Stimulated activated CD8-positive, alpha-beta memory T cell treated with anti-CD3 and anti-CD28 coated beads, Interleukin-12 subunit alpha, Interleukin-12 subunit beta, amount 100 ng/mL, for 24 hours (primary cell): ENCODE data around the gene GLOD4.

Experiments
- DNase-seq: peaks from one replicate; pipeline ENCODE4 v3.0.0-alpha.2; 2020; ENCODE audit errors: extremely low read depth

GLOD4 gene

DNA sequence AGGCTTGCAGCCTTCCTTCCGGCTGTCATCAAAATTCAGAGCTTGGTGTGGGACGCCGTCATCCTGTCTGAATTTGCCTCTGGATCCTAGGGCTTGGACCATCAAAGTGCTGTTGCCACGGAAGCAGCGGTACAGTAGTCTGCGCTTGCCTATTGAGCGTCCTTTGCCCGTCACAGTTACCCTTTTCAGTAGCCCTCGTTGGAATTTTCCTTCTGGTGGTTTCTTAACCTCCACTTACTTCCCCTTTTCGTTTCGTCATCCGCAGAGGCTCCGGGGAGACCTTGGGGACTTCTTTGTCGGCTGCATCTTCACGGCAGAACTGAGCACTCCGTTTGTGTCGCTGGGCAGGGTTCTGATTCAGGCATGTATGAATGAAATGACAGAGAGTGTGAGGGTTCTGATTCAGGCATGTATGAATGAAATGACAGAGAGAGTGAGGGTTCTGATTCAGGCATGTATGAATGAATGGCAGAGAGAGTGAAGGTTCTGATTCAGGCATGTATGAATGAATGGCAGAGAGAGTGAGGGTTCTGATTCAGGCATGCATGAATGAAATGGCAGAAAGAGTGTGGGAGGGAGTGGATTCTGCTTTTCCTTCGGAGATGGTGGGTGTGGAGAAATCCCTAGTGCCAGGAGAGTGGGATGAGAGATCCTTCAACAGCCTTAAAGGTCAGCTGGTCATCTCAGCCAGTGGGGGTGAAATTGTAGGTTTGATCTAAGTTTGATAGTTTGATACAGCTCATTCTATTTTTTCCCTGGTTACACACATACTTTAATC lies 41.7 kb downstream of the GLOD4 start:
- DNase-seq, result no peak

DNA sequence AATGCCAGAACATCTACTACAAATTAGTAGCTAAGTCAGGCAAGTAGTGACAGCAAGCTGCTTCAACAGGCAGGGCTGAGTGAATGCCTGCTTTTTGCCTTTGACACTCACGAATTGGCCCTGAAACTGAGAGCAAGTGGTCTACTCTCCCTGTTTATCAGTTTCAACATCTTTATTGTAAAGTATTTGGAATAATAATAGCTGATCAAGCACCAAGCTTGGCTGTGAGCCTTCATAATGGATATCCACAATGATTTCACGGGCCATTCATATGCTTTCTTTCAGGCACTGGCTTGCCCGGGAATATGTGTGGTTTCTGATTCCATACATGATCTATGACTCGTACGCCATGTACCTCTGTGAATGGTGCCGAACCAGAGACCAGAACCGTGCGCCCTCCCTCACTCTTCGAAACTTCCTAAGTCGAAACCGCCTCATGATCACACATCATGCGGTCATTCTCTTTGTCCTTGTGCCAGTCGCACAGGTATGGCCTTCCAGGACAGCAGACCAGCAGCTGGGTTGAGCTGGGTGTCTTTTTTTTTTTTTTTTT lies 44.4 kb downstream of the GLOD4 start:
- DNase-seq, result no peak

DNA sequence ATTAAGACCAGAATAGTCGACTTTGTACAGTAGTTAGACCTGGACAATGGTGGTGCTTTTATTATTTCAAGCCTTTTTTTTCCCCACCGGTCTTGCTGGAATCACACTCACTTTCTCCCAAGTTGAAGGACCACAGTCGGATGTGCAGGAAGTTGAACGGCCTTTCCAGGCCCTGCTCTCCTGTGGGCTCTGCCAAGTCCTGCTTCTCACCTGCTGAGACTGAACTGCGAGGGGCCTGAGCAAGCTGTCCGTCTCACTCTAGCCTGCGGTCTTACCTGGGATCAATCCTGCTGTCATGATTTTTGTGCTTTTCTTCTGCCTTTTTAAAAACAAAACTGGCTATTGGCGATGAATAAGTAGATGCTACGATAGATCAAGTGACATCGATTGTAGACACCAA lies 48.3 kb downstream of the GLOD4 start:
- DNase-seq, result no peak

DNA sequence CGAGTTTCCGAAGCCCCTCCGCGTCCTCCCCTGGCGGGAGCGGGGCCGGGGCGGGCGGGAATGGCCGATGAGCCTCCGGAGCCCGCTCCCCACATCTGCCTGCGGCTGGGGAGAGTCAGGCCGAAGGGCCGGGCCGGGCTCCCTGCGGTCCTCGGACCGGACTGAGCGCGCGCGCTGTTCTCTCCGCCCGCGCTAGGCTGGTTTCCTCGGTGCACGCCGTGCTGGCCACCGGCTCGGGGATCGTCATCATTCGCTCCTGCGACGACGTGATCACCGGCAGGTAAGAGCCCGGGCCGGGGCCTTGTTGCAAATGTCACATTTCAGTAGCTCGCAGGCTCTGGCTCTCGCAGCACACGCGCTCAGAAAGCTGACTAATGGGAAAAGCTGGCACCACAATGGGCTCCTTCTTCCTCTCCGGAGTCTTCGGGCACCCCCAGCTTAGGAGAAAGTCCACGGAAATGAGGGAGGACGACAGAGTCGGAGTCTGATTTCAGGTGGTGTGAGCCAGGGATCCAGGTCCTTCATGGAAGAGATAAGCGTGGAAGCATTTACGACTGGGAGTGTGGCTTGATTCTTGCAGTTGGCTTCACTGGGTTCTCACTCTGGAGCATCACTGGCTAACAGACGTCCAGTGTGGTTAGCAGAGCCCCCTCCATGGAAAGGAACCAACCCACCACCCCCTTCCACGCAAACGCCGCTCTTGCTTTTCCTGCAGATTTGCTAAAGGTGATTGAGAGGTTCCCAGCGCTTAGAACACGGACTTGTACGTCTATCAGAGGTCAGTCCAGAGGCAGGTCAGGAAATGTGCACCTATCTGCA lies 49.0 kb downstream of the GLOD4 start:
- DNase-seq, result no peak

DNA sequence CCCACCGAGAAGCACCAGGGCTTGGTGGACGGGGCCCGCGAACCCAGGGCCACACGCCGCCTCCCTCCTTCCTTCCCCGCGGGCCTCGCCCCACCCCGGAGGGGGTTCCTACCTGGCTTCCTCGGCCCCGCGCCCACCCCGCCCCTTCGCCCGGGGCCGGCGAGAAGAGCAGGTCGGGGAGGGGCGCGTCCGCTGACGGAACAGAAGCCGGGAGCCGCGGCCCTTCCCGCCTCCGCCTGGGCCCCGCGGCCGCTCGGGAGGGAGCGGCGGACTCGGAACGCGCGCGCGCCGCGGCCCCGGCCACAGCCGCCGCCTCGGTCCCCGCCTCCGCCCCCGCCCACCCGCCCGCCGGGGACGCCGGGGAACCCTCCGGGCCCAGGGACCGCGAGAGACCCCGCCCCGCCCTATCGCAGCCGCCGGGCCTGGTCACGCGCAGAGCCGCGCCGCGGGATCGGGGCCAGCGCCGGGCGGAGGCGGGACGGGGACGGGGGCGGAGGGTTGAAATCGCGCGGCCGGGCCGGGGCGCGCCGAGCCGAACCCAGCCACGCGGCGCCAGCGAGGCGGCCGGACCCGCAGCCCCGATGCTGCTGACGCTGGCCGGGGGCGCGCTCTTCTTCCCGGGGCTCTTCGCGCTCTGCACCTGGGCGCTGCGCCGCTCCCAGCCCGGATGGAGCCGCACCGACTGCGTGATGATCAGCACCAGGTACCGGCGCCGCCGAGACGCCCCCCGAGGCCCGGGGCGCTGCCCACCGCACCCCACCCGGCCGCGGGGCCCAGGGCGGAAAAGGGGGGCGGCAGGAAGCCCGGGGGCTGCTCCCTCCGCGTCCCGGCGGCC lies 49.8 kb downstream of the GLOD4 start, which contains the start of gene TLCD3A:
TSS of gene TLCD3A (plus strand) at position 530 of the 835 bp plus-strand sequence. CDS start at position 582, 52 bp downstream.
- DNase-seq, result no peak

DNA sequence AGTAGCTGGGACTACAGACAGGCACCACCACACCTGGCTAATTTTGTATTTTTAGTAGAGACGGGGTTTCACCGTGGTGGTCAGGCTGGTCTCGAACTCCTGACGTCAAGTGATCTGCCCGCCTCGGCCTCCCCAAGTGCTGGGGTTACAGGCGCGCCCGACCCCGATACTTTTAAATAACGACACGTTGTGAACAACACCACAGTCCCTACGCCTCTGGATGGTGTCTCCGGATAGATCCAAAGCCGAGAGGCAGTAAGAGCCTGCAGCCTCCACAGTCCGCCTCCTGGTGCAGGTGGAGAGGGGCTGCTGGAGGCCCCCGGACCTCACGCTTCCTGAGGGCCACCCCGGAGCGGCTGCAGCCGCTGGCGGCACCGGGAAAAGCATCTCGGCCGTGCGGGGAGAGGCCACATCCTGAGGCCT lies 50.4 kb downstream of the GLOD4 start:
- no peak for DNase-seq

DNA sequence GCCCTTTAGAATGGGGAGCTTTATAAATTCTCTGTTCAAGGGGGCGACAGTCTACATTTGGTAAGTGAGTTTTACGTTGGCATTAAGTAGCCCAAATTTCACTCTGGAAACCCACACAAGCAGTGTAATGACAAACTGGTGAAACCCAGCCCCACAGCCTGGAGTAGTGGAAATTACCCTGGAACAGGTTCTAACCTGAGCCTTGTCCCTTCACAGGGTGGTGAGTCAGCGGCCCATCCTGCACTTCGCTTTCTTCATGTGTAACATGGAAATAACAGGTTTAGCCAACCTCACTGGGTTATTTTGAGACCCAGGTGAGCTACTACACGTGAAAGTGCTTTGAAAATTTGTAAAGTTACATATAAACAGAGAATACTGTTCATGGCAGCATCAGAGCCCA lies 53.2 kb downstream of the GLOD4 start:
- no peak for DNase-seq

DNA sequence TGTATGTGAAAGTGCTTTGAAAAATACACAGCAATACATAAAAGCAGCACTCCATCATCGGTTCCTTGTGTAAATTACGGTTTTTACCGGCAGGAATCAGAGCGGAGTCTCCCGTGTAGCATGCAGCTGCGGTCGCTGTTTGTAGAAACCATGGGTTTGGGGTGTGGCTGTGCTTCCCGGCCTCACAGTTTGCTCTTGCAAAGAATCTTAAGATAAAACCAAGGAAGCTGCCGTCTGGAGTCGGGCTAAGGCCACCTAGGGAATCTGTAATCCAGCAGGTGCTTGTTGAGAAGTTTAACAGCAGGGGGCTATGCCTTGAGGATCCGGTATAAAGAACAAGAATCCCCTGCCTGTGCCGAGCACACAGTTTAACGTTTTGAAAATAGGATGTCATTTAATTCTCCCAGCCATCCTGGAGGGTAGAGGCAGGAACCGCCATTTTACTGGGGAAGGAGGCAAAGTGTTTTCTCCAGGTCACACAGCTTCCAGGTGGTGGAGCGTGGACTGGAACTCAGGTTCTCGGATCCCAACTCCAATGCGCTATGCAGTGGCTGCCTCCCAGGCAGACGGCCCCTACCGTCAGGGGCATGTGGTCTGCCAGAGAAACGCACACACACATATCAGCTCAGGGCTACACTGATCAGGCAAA lies 55.7 kb downstream of the GLOD4 start:
- no peak for DNase-seq

DNA sequence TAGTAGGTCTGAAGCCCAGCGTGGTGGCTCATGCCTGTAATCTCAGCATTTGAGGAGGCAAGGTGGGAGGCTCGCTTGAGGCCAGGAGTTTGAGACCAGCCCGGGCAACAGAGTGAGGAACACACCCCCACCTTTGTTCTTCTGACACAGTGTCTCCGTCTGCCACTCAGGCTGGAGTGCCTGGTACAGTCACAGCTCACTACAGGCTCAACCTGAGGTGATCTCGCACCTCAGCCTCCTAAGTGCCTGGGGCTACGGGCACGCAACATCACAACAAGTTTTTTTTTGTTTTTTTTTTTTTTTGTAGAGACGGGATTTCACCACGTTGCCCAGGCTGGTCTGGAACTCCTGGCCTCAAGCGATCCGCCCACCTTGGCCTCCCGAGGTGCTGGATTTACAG lies 56.3 kb downstream of the GLOD4 start:
- DNase-seq, result no peak

DNA sequence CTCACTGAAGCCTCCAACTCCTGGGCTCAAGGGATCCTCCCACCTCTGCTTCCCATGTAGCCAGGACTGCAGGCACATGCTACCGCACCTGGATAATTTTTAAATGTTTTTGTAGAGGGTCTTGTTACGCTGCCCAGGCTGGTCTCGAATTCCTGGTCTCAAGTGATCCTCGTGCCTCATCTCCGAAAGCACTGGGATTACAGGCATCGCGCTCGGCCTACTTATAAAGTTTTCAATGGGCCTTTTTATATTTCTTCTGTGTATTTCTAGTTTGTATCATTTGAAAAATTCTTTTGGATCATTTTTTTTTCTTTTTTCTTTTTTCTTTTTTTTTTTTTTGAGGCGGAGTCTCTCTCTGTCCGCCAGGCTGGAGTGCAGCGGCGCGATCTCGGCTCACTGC lies 57.0 kb downstream of the GLOD4 start:
- no peak for DNase-seq

DNA sequence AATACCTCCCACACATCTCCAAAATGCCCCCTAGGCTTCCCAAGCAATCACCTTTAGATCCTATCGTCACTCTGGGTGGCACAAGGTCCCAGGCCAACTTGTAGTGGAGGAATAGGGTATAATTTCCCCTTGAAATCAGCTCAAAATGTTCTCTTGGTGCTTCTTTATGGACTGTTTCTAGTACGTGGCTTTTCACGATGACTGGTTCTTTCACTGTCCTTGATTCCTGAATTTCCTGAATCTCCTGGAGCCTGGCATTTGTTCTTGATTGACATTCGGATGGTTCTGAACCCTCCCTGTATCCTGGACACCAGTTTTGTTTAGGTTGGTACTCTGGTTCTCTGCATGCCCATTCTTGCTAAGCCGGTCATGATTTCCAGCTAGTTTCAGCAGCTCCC lies 60.5 kb downstream of the GLOD4 start:
- no peak for DNase-seq

DNA sequence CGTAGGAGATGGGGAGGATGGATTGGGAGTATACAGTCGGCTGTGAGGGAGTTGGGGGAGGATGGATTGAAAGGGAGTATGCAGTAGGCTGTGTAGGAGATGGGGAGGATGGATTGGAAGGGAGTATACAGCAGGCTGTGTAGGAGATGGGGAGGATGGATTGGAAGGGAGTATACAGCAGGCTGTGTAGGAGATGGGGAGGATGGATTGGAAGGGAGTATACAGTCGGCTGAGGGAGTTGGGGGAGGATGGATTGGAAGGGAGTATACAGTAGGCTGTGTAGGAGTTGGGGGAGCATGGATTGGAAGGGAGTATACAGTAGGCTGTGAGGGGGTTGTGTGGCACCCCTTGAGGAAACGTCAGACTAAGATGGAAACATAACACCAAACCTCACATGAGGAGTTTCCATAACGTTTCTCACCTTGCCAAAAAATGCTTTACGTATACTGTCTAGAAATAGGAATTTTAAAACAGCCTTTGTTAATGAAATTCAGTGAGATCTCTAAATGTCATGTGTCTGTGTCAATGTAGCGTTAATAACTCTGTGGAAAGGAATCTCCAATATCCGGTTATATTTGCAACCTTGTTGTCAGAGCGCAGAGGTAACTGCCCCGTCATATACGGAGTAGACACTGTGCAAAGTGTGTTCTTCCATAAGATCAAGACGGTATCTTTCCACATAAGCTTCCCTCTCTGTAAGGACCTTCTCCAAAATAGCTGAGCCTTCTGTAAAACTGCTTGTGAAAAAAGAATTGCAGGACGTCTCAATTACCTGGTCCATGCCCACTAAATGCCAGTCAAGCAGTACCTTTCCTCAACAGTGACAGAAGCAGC lies 61.2 kb downstream of the GLOD4 start:
- DNase-seq, result no peak

DNA sequence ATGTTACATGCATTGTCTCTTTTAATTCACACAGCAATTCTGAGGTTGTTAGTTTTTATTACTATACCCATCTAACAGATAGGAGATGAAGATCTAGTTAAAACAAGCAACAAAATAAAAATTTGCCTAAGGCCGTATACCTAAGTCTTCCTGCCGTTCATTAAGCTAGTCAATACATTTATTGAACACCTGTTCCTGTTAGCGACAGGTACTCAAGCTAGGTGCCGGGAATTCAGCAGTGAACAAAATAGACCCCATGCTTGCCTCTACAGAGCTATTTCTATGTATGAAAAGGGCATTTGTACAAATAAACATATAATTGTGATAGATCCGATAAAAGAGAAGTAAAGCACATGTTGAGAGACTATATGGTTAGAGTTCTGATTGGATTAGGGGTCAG lies 64.0 kb downstream of the GLOD4 start:
- DNase-seq, result no peak
